Inflammatory macrophage treated with lipopolysaccharide for 1 hour (primary cell): ENCODE measurements around the gene CAMK2G.

ENCODE experiments used
- DNase-seq, 2 donors: peaks; one replicate each; pipeline ENCODE4 v3.0.0-alpha.2; 2020 to 2022

Gene CAMK2G

DNA sequence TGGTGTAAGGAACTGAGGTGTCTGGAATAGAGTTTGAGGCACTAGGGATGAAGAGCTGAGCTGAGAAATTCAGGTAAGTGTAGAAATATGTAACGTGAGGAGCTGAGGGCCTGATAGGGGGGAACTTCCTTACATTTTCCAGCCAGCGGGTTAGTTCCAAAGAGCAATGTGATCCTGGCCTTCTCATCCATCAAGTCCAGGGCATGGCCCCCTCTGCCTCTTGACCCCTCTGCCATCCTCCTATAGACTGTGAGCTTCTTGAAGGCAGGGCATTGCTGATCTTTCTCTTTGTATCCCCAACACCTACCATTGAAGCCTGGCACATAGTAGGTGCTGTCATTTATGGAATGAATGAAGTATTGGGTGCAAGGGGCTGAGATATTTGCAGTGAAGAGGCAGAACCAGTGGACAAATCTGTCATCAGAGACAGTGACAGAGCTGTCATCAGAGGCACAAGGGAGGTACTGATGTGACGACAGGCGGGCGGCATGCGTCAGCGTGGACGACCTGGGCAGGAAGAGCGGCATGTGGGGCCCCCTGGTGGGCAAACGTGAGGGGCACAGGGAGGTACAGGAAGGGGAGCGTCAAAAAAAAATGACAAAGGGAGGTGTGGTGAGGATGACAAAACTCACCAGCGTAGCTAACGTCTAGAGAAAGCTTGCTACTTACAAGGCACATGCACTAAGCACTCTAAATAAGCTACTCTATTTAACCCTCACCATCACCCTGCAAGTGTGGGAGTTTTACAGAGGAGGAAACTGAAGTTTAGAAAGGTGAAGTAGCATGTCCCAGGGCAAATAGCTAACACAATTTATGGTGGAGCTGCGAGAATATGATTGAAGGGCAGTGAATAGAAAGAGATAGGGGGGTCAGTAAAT lies 5.2 kb upstream of the CAMK2G start:
- peak; percentile 87 to 97 for DNase-seq

GRCh38 chr10:73878365-73878764 lies 4.0 kb upstream of the CAMK2G start:
- no peak for DNase-seq

GRCh38 chr10:73877533-73878160 lies 3.3 kb upstream of the CAMK2G start:
- no peak for DNase-seq

GRCh38 chr10:73876971-73877370 lies 2.6 kb upstream of the CAMK2G start:
- no peak for DNase-seq

DNA sequence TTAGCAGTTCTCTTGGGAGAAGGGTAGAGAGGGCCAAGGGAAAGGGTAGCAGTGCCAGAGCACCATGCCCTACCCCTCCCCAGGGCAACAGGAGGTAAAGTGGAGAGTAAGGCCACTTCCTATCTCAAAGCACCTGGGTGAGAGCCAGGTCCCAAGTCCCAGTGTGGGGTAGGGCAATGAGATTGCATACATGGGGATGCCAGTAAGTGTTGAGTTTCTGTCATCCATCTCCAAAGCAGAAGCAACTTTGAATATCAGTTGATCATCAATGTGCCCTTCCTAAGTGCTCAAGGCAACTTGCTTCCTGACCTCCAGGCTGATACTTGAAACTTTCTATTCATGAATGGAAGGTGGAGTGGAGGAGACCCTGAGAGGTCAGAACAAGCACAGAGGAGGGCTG lies 2.2 kb upstream of the CAMK2G start:
- DNase-seq = no peak

GRCh38 chr10:73876157-73876556 lies 1.8 kb upstream of the CAMK2G start:
- DNase-seq = no peak

GRCh38 chr10:73875139-73875475 lies 752 bp upstream of the CAMK2G start:
- DNase-seq = peak; percentile 31 to 46

DNA sequence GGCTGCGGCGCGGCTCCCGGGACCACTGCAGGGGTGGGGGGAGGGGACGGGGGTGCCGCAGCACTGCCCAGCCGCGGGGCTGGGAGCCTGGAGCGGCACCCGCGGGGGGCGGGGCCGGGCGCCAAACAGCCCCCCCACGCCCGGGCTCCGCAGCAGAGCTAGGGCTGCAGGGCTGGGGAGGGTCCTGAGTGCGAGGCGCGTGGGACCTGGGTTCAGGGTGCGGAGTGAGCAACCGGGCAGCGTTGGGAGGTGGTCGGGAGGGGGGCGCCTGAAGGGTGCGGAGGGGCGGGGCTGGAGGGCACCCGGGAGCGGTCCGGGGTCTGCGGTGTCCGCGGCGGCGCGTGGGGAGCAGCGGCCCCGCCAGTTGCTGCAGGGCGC lies 528 bp downstream of the CAMK2G start:
- DNase-seq = no peak

GRCh38 chr10:73873142-73873837 lies 1.1 kb downstream of the CAMK2G start:
- DNase-seq = no peak

DNA sequence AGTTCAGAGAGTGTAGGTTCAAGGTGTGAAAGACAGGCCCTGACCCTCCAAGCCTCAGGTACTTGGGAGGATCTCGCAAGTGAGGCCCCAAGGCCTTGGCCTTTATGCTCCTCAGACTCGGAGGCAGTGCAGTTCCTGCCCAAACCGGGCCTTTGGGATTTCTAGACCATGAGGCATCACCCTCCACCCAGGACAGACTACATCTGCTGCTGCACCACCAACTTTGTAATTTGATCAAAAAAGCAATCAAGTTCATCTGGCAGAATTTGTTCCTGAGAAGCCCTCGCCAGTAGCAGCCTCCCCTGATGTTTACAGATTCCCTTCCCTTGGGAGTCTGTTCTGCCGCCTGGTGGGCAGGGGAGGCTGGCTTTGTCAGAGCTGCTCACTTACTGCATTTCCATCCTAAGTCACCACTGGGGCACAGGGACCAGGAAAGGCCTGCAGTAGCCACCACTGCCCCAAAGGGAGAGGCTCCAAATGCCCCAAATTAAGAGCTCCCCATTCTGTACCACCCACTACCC lies 2.1 kb downstream of the CAMK2G start:
- no peak for DNase-seq

GRCh38 chr10:73871295-73872189 lies 2.8 kb downstream of the CAMK2G start:
- no peak for DNase-seq

DNA sequence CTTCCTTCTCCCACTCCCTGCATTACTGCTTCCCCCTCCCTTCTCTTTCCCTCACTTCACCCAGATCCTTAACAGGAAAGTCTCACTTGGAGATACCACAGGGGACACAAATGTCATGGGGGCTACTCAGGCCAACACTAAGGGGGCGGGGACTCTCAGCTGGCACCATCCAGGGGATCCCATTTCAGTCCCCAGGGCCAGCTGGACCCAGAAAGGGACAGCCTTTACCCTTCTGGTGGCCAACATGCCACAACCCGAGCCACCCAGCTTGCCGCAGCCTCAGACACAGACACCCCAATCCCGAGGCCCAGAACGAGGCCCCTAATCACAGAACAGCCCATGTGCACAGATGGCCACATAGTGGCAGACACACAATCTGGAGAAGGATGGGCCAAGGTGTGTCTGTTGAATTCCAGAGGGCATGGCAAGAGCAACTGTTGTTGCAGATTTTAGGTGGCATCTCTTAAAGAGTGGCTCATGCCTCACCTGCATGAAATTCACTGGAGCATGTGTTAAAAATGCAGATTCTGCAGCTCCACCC lies 5.6 kb downstream of the CAMK2G start:
- DNase-seq = no peak

GRCh38 chr10:73867871-73868631 lies 6.3 kb downstream of the CAMK2G start:
- DNase-seq = no peak

DNA sequence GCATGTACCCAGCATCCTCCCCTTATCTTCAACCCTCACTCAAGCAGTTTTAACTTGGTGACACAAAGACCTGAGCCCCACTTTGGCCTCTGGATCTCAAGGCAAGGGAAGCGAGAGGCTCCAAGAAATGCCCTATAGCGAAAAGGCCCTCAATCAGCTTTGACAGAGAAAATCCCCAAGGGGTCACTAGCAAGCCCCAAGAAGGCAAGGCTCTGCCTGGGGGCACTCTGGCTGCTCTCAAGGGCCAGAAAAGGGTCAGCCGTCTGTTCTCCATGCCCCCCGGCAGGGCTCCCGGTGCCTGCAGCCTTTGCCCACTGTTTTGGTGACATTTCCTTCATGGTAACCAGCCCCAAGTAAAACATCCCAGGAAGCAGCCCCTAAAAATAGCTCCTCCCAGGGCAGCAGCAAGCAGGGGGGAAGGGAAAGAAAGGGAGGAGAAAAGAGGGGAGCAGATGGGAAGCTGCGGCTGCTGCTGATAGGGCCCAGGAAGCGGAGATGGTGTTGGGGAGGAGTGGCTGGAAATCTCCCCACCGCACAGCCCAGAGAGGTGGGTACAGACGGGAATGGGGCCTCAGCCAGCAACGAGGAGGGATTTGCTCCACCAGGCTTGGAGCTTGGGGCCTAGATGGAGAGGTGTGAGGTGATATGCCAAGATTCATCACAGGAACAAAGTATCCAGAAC lies 7.1 kb downstream of the CAMK2G start:
- no peak for DNase-seq

DNA sequence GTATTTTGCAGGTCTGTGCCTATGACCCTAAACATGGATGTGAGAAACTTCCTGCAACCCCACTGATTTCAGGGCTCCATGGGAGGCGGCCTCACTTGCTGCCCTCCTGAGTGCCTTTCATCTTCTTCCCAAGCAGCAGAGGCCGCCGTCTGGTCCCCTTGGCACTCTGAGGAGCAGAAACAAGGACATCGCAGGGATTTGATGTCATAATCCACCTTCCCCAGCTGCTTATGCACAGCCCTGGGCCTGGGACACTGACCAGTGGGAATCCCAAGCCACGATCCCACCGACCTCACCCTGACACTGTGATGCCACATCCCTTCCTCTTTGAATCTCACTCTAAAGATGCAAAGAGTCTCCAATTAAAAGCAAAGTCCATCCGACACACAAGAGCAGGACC lies 7.7 kb downstream of the CAMK2G start:
- DNase-seq = no peak

DNA sequence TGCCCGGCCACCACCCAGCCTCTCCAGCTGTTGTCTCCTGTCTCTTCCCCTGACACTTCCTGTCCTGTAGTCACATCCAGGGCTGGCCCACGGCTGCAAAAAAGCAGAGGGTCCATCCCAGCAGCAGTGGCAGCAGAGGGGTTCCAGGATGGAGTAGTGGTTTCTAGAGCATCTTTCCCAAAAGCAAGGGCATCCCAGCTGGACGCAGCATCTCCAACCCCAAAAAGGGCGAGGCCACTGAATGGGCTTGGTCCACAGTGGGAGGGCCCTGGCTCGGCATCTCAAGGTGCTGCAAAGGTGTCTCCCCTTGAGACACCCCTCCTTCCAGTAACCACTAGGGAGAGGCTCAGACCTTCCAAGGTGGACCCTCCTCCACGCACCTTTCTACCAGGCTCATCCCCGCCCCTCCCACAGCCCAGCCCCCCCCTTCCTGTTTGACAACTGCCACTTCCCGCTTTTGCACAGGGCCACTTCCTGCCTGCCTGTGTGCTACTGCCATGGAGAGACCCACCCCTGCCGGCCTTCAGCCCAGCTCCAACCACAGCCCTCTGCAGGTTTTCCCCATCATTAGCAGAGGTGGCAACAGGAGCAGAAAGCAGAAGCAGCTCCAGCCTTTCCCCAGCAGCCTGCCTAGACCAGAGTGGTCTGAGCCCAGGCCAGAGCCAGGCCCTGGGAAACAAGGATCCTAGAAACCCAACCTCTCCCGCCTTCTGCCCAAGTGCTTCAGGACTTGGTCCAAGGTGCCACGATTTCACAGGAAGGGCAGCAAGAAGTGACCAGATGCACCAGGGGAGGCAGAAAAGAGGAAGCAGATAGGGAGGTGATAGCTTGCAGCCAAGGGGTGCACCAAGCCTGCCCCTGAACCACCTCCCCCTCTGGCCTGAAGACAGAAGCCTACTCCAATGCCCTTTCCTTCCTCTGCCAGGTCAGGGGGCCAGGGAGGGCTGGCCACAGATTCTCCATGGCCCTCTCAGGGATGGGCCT lies 8.6 kb downstream of the CAMK2G start:
- peak; percentile 57 to 75 for DNase-seq

- no peak for DNase-seq
Measured at GRCh38 chr10:73865107-73865458, 9.3 kb downstream of the CAMK2G start.

- DNase-seq = no peak
Measured at GRCh38 chr10:73864229-73864628, 10.1 kb downstream of the CAMK2G start.

- DNase-seq = no peak
Measured at GRCh38 chr10:73863039-73863817, 11.1 kb downstream of the CAMK2G start.
